Jurkat, Clone E6-1 (cell line): Measurements from ENCODE around the gene ATAD3A.

Source experiments
- DNase-seq: peaks from one replicate; pipeline ENCODE4 v3.0.0-alpha.2; 2011; ENCODE audit warnings: low read depth, low spot score
- H3K4me3 ChIP-seq: 2 replicates; pipeline ENCODE4 v1.5.1; 2011; ENCODE audit warnings: mild to moderate bottlenecking, low read length, control low read depth, moderate library complexity

ATAD3A gene

DNA sequence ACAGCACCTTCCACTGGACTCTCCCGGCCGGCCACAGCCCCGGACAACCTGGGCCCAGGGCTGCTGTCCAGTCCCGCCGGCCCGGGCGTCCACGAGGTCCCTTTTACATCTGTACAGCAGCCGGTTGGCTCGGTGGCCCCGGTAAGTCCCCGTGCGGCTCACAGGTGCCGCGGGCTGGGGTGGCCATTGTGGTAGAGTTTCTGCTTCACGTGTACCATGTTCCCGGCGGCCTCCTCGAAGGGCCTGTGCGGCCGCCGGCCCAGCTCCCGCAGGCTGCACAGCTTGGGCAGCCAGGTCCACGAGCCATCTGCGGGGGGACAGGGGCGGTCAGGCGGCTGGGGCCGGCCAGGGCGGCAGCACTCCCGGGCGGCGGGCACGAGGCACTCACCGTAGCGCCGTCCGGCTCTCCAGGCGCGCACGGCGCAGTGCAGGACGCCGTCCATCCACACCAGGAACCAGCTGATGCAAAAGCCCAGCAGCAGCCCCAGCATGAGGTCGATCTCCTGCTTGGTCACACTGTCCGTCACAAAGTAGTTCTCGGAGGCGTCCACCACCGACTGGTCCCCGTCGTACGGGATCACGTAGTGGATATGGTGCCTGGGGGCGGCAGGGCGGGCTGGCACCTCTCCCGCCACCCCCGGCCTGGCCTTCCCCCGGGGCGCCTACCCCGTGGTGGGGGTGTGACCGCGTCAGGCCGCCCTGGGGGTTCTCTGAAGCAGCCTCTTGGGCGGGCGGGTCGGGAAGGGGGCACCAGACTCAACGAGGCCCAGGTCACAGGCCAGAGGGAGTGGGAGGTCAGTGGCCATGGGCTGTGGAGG lies 23.4 kb downstream of the ATAD3A start:
- no peak for DNase-seq
- H3K4me3 ChIP-seq: no peak overlapping the region

DNA sequence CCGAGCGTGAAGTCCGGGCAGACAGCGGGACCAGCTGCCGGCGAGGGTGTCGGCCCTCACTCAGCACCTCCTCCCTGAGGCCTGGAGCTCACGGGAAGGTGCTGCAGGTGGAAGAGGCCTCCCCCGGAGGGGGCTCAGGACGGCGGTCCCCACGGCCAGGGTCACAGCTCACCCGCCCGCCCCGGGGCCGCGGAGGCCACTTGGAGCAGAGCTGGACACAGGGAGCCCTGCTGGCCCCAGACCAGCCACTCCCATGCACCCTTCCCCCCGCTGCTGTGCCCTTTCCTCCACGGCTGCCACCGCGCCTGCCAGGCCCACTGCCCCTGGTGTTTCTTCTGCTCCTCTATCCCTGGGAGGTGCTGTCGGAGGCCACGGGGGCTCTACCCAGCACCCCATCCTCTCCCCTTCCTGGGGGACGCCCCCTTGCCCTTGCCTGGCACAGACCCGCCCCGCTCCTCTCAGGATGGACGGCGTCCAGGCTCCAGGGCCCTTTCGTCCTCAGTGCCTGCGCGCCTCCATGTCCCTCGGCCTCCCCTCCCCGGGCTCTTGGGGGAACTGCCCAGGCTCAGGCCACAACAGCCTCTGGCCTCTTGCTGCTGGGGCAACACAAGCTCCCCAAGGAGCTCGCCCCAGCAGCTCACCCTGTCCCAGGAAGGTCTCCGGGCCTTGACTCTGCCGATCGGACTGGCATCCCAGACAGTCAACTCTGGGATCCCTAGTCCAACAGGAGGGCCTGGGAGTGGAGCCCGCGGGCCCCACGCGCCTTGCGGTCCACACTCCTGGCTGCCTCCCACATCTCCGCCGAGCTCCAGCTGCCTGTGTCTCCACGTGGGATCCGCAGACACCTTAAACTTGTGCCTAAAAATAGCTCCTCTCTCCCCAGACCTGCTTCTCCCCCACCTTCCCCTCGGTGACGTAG lies 24.3 kb downstream of the ATAD3A start:
- no peak overlapping the region for H3K4me3 ChIP-seq
- no peak for DNase-seq

DNA sequence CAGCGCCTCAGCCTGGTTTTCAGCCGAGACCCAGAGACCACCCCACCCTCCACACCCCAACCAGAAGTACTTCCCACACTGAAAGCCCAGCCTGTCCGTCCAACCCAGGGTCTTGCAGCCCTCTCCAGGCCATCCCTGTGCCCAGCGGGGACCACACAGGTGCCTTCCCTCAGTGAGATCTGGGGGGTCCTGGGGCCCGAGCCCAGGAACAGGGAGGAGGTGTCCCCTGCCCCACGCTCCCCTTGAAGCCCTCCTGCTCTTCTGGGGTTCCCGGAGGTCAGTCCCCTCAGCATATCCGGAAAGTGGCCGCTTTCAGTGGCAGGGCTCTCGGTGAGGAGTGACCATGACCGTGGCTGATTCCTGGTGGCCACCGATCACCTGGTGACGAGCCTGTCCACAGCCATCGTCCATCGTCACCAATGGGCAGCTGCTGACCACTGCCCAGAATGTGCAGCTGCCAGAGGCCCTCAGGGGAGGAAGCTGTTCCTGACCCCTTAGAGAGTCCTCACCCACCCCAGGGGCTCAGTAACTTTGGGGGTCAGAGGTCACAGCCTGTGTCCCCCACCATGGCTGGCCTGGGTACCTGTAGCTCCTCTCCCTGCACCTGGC lies 25.1 kb downstream of the ATAD3A start:
- H3K4me3 ChIP-seq: no peak overlapping the region
- no peak for DNase-seq

DNA sequence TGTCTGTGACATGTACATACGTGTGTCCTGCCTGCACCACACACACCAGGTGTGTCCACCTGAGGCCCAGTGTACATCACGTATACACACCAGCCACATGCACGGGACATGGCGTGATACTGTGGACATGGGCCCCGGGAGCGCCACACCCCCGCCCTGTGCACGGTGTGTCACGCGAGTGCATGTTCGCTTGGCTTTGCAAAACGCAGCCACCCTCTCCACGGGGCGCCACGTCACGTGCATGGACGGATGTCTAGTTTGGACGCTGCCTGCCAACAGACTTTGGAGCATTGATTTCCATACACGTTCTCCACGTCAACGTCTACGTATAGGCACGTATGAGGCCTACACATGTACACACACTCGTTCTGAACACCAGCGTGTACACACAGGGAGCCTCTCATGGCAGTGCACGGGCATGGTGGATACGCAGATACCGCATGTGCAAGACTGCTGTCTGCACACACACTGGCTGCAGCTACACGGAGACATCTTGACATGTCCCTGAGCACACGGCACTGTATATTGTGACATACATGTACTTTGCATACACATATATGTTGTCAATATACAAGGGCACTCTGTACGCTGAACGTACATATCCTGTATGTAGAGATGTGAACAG lies 25.8 kb downstream of the ATAD3A start:
- H3K4me3 ChIP-seq: no peak overlapping the region
- no peak for DNase-seq

DNA sequence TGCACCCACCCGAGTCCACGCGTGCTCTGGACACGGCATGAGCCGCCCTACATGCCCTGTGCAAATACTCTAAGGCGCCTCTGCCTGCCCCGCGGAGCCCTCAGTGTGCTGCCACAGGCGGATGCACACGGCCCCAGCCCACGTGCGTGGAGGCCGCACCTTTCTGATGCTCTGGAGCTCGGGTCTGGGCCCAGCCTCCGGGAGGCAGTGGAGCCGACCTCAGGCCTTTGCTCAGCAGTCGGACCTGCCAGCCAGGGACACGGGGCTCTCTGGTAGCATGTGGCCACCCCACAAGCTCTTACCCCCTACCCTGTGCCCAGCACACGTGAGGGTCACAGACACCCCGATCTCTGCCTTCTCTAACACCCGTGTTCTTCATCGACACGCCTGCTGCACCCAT lies 26.4 kb downstream of the ATAD3A start:
- DNase-seq: no peak
- H3K4me3 ChIP-seq: no peak overlapping the region

DNA sequence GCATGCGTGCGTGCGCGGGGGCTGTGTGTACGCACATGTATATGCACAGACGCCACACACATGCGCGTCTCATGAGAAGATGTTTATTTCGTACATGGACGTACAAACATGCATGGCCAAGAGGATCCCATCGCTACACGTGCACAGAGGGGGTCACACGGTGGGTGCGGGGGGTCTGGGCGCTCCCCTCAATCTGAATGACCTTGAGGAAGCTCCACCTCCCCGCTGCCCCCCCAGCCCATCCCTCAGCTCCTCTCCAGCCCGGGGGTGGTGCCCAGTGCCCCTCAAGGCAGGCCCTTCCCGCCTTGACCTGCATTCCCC lies 27.0 kb downstream of the ATAD3A start:
- H3K4me3 ChIP-seq: no peak overlapping the region
- no peak for DNase-seq

DNA sequence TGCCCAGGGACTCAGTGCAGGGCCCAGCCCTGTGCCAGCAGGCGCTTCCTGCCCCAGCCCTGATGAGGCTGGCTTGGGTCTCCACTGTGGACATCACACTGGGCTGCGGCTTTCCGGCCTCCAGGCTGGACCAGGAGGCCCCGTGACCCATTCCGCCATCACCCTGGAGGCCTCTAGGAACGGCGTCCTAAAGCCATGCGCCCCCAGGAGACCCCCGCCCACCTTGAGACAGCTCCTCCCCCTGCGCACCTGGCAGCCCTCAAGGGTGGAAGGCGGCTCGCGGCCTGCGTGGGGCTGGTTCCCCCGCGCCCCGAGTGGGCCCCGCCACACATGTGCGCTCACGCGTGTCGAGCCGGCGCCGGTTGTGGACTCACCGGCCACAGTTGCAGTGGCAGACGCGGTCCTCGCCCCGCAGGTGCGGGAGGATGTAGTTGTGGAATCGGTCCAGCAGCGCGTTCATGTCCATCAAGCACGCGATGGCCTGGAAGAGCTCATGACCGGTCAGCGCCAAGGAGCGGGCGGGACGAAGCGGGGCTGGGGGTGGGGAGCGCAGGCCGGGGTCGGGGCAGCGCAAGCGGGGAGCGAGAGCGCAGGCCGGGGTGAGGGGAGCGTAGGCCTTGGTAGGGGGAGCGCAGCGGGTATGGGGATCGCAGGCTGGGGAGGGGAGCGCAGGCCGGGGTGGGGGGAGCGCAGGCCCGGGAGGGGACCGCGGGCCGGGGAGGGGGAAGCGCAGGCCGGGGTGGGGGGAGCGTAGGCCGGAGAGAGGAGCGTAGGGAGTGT lies 27.5 kb downstream of the ATAD3A start:
- DNase-seq: no peak
- no peak overlapping the region for H3K4me3 ChIP-seq

DNA sequence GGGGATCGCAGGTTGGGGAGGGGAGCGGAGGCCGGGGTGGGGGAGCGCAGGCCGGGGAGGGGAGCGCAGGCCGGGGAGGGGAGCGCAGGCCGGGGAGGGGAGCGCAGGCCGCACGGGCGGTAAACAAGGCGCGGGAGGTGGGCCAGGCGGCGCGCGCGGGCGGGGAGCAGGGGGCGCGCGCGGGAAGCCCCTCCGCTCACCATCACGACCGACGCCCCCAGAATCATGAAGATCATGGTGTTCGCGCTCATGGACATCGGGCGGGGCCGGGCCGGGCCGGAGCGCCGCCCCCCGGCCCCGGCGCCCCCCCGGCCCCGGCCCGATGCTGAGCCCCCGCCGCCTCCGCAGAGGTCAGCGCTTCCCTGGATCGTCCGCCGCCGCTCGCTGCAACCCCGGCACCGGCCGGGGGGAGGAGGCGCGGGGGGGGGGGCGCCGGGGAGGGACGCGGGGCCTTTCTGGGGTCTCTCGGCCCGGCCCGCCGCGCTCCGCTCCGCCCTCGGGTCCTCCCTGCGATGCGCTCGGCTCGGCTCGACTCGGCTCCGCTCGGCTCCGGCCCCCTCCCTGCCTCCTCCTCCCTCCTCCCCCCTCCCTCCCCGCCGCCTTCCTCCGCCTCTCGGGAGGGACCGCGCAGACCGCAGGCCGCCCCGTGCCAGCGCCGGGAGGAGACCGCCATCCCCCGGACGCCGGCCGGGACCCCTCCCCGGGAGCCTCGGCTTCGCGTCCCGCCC lies 28.3 kb downstream of the ATAD3A start, which contains the start of gene TMEM240:
TSS of gene TMEM240 (minus strand) at position 535 of the 728 bp plus-strand sequence. CDS start at position 257, 278 bp downstream.
- H3K4me3 ChIP-seq: no peak within 1 kb of the TSS
- no peak for DNase-seq

DNA sequence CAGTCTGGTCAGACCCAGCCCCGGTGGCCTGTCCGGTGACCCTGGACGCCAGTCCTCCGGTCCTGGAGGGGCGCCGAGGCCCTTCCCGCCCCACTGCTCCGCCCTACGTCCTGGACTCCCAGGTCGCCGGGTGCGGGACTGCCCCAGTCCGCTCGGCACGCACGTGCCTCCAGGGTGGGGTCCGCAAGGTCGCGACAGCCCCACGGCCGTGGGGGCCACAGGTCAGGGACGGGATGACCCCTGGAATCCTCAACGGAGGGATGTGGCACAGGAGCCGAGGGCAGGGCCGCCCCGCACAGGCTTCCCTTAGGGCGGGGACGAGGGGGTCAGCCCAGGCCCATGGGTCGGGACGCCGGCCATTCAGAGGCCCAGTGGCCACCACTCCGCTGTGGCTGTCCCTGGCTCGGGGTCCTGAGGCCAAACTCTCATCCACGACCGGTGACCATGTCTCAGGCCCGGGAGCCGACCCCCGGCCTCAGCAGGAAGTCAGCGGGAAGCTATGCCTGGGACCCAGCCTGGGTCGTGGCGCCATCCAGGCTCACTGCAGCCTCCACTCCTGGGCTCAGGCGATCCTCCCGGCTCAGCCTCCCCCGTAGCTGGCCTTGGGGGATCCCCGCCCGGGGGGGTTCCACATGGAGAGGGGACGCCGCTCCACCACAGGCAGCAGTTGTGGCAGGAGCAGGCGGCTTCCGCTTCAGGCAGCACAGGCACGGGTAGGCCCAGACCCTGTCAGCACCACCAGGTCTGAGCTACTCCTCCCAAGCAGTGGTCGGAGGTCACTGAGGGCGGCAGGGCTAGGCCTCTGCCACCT lies 29.1 kb downstream of the ATAD3A start:
- H3K4me3 ChIP-seq: no peak overlapping the region
- no peak for DNase-seq

DNA sequence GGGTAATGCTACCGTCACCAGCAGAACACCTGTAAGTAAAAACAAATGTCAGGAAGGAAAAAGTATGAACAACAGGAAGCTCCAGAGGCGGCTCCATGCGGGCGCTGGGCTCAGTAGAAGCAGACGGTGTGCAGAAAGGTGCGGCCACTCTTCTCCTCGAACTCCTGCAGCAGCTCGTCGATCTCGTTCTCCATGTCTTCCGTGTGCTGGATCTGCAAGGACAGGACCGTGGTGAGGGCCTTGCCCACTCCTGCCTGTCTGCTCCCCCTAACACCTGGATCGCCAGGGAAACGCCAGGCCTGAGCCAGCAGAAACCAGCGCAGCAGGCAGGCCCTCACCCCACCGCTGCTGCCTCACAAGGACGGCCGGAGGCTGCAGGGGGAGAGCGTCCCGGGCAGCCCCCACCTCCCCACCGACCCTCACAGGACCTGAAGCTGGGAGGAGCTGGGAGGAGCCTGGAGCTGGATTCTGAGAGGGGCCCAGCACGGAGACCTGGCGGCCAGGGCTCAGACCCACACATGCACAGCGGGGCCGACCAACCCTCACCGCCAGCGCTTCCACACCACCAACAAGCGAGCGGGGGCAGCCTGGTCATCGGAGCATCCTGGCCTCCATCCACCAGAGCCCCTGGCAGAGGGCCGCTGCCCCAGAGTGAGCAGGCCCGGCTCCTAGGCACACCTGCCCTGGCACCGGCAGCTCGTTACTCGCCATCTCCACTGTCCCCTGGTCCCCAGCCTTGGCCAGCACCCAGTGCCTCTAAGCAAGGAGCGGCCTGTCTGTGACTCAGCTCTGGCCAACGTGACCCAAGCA lies 30.2 kb downstream of the ATAD3A start:
- no peak overlapping the region for H3K4me3 ChIP-seq

DNA sequence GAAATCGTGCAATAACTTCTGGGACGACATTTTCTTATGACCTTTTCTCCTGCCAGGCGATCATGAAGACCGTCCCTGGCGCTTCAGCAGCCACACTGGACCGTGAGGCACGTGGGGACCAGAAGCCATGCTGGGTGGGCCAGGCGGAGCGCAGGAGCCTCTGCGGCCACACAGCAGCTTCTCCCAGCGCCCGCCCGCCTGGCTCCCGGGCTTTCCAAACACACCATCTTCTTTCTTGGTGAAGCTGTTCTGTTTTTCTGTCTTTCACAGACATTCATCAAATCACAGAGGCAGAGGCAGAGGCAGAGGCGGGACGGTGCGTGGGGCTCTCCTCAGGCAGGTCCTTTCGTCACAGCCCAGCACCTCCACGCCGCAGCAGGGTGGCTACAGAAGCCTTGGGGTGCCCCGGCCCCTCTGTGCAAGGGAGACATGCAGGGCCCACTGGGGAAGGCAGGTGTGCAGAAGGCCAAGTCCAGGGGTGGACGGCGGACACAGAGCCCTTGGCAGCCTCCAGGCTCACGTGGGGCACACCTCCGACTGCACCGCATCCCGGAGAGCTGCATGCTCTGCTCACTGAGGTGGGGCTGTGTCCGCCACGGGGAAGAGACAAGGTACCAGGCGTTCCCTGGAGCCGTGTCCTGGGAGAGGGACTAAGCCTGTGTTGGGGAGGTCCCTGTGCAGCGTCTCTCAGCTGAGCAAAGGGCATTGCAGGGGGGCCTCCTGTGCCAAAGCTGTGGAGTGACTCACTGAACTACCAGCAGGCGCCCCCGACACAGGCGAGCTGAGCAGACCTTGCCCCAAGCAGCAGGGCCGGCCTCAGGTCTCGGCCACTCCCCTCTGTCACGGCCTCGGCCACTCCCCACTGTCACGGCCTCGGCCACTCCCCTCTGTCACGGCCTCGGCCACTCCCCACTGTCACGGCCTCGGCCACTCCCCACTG lies 31.1 kb downstream of the ATAD3A start:
- DNase-seq: no peak
- no peak overlapping the region for H3K4me3 ChIP-seq

More for the DNA sequence above, 30.2 kb downstream of the ATAD3A start:
- no peak for DNase-seq

DNA sequence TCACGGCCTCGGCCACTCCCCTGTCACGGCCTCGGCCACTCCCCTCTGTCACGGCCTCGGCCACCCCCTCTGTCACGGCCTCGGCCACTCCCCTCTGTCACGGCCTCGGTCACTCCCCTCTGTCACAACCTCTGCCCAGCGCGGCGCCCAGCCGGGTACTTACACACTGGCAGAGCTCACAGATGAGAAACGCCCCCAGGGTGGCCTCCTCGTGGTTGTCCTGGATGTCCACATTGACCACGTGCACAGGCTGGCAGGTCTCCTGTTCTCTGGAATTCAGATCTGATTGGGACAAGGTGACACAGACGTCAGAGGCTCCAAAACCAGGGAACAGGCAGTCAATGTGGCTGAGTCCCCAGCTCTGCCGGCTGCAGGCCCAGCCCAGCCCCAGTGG lies 31.7 kb downstream of the ATAD3A start:
- H3K4me3 ChIP-seq: no peak overlapping the region
- no peak for DNase-seq

DNA sequence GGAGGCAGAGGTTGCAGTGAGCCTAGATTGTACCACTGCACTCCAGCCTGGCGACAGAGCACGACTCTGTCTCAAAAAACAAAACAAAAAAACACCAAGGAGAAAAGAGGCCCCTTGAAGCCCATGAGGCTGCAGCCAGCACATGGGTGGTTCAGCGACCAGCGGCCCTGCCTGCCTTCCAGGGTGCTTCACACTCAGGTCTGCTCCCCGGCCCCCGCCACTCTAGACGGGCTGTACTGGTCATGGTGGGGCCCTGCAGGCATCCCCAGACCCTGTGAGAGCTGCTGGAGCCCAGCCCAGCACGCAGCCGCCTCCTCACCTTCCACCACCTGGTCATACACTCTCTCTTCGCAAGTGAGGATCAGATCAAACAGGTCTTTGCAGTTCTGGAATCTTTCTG lies 32.6 kb downstream of the ATAD3A start:
- no peak for DNase-seq
- H3K4me3 ChIP-seq: no peak overlapping the region

DNA sequence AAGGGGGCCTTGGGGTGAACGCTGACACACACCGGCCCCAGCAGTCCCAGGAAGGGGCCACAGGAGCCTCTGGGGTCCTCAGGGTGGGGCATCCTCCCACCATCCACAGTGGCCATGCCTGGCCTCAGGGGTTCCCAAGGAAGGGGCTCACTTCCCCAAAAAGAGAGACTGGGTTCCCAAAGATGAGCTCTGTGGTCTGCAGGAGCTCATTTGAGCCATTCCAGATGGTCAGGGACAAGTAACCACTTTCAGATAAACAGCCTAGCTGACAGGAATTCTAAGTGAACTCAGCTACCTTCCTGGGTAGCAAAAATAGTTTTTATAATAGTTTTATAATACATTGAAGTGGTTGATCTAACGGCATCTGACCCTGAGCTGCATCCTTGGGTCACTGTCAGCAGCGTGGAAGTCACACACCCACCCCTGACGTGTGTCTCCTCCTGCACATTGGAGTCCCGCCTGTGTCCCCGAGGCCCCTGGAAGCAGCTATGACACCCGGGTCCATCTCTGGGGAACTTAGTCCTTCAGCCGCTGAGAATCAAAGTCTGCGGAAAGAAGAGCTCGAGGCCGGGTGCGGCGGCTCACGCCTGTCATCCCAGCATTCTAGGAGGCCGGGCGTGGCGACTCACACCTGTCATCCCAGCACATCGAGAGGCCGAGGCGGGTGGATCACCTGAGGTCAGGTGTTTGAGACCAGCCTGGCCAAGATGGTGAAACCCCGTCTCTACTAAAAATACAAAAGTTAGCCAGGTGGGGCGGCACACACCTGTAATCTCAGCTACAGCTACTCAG lies 34.2 kb downstream of the ATAD3A start:
- no peak overlapping the region for H3K4me3 ChIP-seq
- no peak for DNase-seq

DNA sequence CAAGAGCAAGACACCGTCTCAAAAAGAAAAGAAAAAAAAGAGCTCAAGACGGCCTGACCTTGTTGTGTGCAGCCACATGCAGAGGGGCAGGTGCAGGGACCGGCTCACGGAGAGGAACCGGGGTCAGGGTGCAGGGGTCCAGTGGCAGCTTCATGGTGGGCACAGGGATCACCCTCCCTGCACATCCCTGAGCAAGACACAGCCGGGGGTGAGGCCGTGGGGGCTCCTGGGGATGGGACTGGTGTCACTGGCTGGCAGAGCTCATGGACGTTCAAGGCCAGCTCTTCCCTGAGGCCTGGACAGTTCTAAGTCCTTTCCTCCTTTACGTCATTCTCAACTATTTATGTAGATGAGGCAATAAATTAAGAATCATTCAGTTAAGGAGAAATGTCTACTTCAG lies 35.0 kb downstream of the ATAD3A start:
- H3K4me3 ChIP-seq: no peak overlapping the region
- DNase-seq: no peak
